MM.1S (cell line): ENCODE measurements around the gene ARL5C.
"Not testable (repeated sequence)": the region's sequence is repeated elsewhere in the genome, so short reads cannot be mapped to it uniquely, and the experiment has no call there.

Experiments
- DNase-seq: peaks from one replicate; pipeline ENCODE4 v3.0.0-alpha.2; 2015
- H2AFZ ChIP-seq: fragments of 300-600 bp; sonication (generic); 2 replicates; pipeline ENCODE4 v1.6.0; 2016; ENCODE audit warnings: antibody characterized with exemption, low read length
- H3F3A ChIP-seq: fragments of 300-600 bp; sonication (generic); 2 replicates; pipeline ENCODE4 v1.6.1; 2016; ENCODE audit warnings: mild to moderate bottlenecking, antibody characterized with exemption, low read length, moderate library complexity, mixed read lengths; ENCODE audit not compliant: insufficient read depth
- H3K27ac ChIP-seq: fragments of 300-600 bp; sonication (generic); 2 replicates; pipeline ENCODE4 v1.5.1; 2016; ENCODE audit warnings: mild to moderate bottlenecking, low read length
- H3K27me3 ChIP-seq: fragments of 300-600 bp; sonication (generic); replicated peaks from 2 replicates; pipeline ENCODE4 v1.6.0; 2016; ENCODE audit warnings: low read length; ENCODE audit not compliant: insufficient read depth
- H3K36me3 ChIP-seq: fragments of 300-600 bp; sonication (generic); replicated peaks from 2 replicates; pipeline ENCODE4 v1.6.1; 2016; ENCODE audit warnings: mild to moderate bottlenecking, low read length, mixed read lengths; ENCODE audit not compliant: insufficient read depth
- H3K4me1 ChIP-seq: fragments of 300-600 bp; sonication (generic); 2 replicates; pipeline ENCODE4 v1.6.1; 2016; ENCODE audit warnings: low read length, mixed read lengths
- H3K4me2 ChIP-seq: fragments of 300-600 bp; sonication (generic); 2 replicates; pipeline ENCODE4 v1.6.0; 2016; ENCODE audit warnings: low read depth, low read length
- H3K4me3 ChIP-seq: fragments of 300-600 bp; sonication (generic); 2 replicates; pipeline ENCODE4 v1.5.1; 2016; ENCODE audit warnings: low read length, mixed read lengths
- H3K79me2 ChIP-seq: fragments of 300-600 bp; sonication (generic); 2 replicates; pipeline ENCODE4 v1.6.1; 2016; ENCODE audit warnings: mixed run types, low read length, mixed read lengths
- H3K9ac ChIP-seq: fragments of 300-600 bp; sonication (generic); 2 replicates; pipeline ENCODE4 v1.6.1; 2016; ENCODE audit warnings: low read length, mixed read lengths
- H3K9me2 ChIP-seq: fragments of 300-600 bp; sonication (generic); replicated peaks from 2 replicates; pipeline ENCODE4 v1.6.1; 2016; ENCODE audit warnings: mild to moderate bottlenecking, low read length, mixed read lengths; ENCODE audit not compliant: insufficient read depth
- H3K9me3 ChIP-seq: fragments of 300-600 bp; sonication (generic); replicated peaks from 2 replicates; pipeline ENCODE4 v1.6.1; 2016; ENCODE audit warnings: mild to moderate bottlenecking, low read length, mixed read lengths; ENCODE audit not compliant: insufficient read depth
- H4K20me1 ChIP-seq: fragments of 300-600 bp; sonication (generic); 2 replicates; pipeline ENCODE4 v1.6.1; 2016; ENCODE audit warnings: mild to moderate bottlenecking, low read length, moderate library complexity, mixed read lengths; ENCODE audit not compliant: insufficient read depth
- EZH2 ChIP-seq: fragments of 300-600 bp; sonication (generic); optimal IDR thresholded peaks from 2 replicates; pipeline ENCODE3; 2017; ENCODE audit warnings: low read depth, mild to moderate bottlenecking, antibody characterized with exemption, low read length, mixed read lengths
- EZH2phosphoT487 ChIP-seq: fragments of 300-600 bp; sonication (generic); IDR thresholded peaks from 2 replicates; pipeline ENCODE4 v1.6.1; 2018; ENCODE audit warnings: antibody characterized with exemption, low read length
- TF ChIP-seq, protein P1 (sequence below): fragments of 300-600 bp; sonication (generic); IDR thresholded peaks from 2 replicates; pipeline ENCODE4 v1.5.1; 2016; ENCODE audit warnings: antibody characterized with exemption, low read length, mixed read lengths

Gene ARL5C

DNA sequence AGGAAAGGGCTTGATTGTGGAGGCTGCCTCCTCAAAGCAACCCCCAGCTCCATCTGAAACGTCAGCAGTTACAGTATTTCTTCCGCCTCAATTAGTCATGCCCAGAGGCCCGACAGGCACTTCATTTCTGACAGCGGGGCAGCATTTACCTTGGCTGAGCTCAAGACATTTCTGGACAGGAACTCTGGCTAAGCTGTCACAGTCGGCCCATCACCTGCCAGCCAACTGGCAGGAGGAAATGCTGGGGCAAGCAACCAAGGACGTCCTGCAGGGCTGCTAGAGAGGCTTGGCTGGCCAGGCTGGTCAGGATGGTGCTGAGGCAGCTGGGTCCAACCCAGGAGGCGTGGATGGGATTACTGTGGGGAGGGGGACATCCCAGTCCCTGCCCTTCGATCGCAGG is 42.3 kb downstream of the ARL5C start:
- Histone ChIP-seq H3K4me3 (no peak overlapping the region), H3F3A (peaks cover 5% of the 10 kb centered on the region; the same call in 1 of the 2 replicates), H4K20me1 (no peaks in the 10 kb centered on the region), H3K36me3 (no peaks in the 10 kb centered on the region), H3K9ac (no peak overlapping the region), H3K4me1 (peaks cover 8% of the 10 kb centered on the region), H3K9me3 (no peaks in the 10 kb centered on the region), H3K9me2 (no peaks in the 10 kb centered on the region), H2AFZ (no peak overlapping the region), H3K27me3 (no peaks in the 10 kb centered on the region), H3K27ac (no peak overlapping the region), H3K79me2 (no peaks in the 10 kb centered on the region), H3K4me2 (no peak overlapping the region)
- TF ChIP-seq EZH2phosphoT487 (no peak), EZH2 (no peak)
- TF ChIP-seq, protein P1, sequence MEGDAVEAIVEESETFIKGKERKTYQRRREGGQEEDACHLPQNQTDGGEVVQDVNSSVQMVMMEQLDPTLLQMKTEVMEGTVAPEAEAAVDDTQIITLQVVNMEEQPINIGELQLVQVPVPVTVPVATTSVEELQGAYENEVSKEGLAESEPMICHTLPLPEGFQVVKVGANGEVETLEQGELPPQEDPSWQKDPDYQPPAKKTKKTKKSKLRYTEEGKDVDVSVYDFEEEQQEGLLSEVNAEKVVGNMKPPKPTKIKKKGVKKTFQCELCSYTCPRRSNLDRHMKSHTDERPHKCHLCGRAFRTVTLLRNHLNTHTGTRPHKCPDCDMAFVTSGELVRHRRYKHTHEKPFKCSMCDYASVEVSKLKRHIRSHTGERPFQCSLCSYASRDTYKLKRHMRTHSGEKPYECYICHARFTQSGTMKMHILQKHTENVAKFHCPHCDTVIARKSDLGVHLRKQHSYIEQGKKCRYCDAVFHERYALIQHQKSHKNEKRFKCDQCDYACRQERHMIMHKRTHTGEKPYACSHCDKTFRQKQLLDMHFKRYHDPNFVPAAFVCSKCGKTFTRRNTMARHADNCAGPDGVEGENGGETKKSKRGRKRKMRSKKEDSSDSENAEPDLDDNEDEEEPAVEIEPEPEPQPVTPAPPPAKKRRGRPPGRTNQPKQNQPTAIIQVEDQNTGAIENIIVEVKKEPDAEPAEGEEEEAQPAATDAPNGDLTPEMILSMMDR, result no peak
- no peak for DNase-seq

DNA sequence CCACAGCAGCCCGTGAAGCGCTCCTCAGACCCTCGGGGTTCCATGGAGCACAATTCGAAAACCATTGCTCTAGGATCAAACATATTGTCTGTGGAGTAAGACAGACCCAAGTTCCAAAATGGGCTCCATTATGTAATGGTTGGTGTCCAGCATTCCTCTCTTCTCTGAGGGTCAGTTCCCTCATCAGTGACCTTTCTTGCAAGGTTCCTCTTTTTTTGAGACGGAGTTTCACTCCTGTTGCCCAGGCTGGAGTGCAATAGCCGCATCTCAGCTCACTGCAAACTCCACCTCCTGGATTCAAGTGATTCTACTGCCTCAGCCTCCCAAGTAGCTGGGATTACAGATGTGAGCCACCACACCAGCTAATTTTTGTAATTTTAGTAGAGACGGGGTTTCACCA is 43.0 kb downstream of the ARL5C start:
- Histone ChIP-seq H3K4me2 (no peak overlapping the region), H3K9me2 (no peaks in the 10 kb centered on the region), H3K9ac (no peak overlapping the region), H2AFZ (no peak overlapping the region), H3K36me3 (no peaks in the 10 kb centered on the region), H3F3A (peaks cover 8% of the 10 kb centered on the region; the same call in 1 of the 2 replicates), H3K27ac (no peak overlapping the region), H3K27me3 (no peaks in the 10 kb centered on the region), H3K4me3 (no peak overlapping the region), H3K9me3 (no peaks in the 10 kb centered on the region), H3K4me1 (peaks cover 11% of the 10 kb centered on the region), H4K20me1 (no peaks in the 10 kb centered on the region), H3K79me2 (no peaks in the 10 kb centered on the region)
- TF ChIP-seq, protein P1, result no peak
- TF ChIP-seq EZH2 (no peak), EZH2phosphoT487 (no peak)
- DNase-seq, result no peak

DNA sequence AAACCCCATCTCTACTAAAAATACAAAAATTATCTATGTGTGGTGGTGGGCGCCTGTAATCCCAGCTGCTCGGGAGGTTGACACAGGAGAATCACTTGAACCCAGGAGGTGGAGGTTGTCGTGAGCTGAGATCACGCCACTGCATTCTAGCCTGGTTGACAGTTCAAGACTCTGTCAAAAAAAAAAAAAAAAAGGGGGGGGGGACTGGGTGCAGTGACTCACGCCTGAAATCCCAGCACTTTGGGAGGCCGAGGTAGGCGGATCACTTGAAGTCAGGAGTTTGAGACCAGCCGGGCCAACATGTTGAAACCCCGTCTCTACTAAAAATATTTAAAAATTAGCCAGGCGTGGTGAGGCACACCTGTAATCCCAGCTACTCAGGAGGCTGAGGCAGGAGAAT is 44.0 kb downstream of the ARL5C start:
- H3K4me2 ChIP-seq, H3K9me3 ChIP-seq, H2AFZ ChIP-seq, H3K36me3 ChIP-seq, H3K79me2 ChIP-seq, H4K20me1 ChIP-seq, H3F3A ChIP-seq, H3K27ac ChIP-seq, H3K4me3 ChIP-seq, H3K27me3 ChIP-seq, H3K9ac ChIP-seq, DNase-seq, H3K9me2 ChIP-seq: not testable (repeated sequence)
- H3K4me1 ChIP-seq, result peaks cover 11% of the 10 kb centered on the region

DNA sequence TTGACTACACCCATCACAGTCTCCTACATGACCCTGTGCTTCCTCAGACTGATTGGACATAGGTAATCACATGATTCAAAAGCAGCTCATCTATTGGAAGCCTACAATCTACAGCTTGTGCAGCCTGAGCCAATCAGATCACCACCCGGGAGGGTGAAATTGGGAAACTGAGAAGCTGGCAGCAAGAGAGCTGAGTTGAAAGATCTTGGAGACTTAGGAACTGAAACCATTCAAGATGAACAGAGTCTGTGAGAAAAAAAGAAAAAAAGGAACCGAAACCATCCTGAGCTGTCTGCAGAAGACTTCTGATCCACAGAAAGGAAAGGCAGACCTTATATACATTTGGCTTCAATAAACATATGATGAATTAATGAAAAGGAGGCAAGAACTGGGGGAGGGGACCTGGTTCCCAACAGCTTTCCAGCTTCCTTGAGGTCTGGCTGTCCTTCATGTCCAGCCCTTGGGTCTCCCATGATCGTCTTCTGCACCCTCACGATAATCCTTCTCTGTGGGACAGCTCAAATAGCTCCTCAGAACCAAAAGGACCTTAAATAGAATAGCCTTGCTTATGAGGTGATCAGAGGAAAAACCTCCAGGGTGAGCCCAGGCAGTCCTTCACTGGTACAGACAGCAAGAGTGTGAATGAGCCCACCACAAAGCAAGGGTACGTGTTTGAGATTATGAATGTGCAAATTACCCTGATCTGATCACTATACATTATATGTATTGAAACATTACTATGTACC is 47.1 kb downstream of the ARL5C start:
- DNase-seq, result peak; percentile 54
- Histone ChIP-seq H3K4me2 (peak overlapping the region; percentile 42), H2AFZ (no peak overlapping the region), H3K9ac (no peak overlapping the region), H3K9me2 (no peaks in the 10 kb centered on the region), H3K79me2 (no peaks in the 10 kb centered on the region), H3K27ac (peak overlapping the region; percentile 32; the same call in 1 of the 2 replicates), H3F3A (peaks cover 8% of the 10 kb centered on the region; the same call in 1 of the 2 replicates), H3K27me3 (no peaks in the 10 kb centered on the region), H3K4me1 (peaks cover 11% of the 10 kb centered on the region), H3K4me3 (no peak overlapping the region), H3K9me3 (no peaks in the 10 kb centered on the region), H4K20me1 (no peaks in the 10 kb centered on the region), H3K36me3 (no peaks in the 10 kb centered on the region)
- TF ChIP-seq, protein P1, result no peak
- TF ChIP-seq EZH2phosphoT487 (no peak), EZH2 (no peak)
